ENCODE results near the gene CASS4. TPM values are rescaled to one million over a fixed set of nuclear protein-coding genes. Genes with fewer than 3 reads are reported as not detected.
"Not testable (repeated sequence)": the region's sequence is repeated elsewhere in the genome, so short reads cannot be mapped to it uniquely, and the experiment has no call there.

CASS4 gene
- total and polyA plus RNA-seq, 7 experiments from 2014 or later: 6.8 to 16.9 (median 11.5) TPM

- CTCF ChIA-PET: interaction anchor here (0.9 to 1.2 kb wide), 7 partner anchors 13 to 92 kb away, joined by 3 to 5 read pairs (median 3); partner anchors contain the start of gene FAM210B
- POLR2A ChIA-PET: interaction anchor here (1.0 to 5.5 kb wide), 11 partner anchors 12 to 73 kb away, joined by 3 to 67 read pairs (median 20); partner anchors contain the start of genes AURKA, CSTF1, FAM210B and RTF2
- Mint-ChIP-seq H3K27ac (peak overlapping the region; percentile 89 to 99 (median 97)), H3K4me3 (peak overlapping the region; percentile 88 to 97 (median 92)), H3K9me3 (peaks cover 0 to 12% (median 0%) of the 10 kb centered on the region in 11 donors), H3K36me3 (peaks cover 0 to 43% (median 12%) of the 10 kb centered on the region in 5 donors), H3K4me1 (peaks cover 28 to 59% (median 55%) of the 10 kb centered on the region in 7 donors)
- Histone ChIP-seq H3K36me3 (ENCODE audit: control insufficient read depth in 2 of 3, insufficient read depth in 3 of 3, low read length in 3 of 3) (peaks cover 5 to 16% (median 10%) of the 10 kb centered on the region in 3 experiments), H3K4me3 (ENCODE audit: low read length) (peak overlapping the region; percentile 71), H3K27ac (ENCODE audit: low read depth, low read length) (peak overlapping the region; percentile 78), H3K4me1 (ENCODE audit: control insufficient read depth in 2 of 2, insufficient read depth in 2 of 2, low read length in 2 of 2) (peaks cover 26 to 30% of the 10 kb centered on the region in 2 donors)
- H3K27me3 ChIP-seq (ENCODE audit: control insufficient read depth in 2 of 2, insufficient read depth in 2 of 2, low read length in 2 of 2); intact Hi-C loops (cut with micrococcal nuclease); ATAC-seq; H3K27me3 Mint-ChIP-seq; DNase-seq; H3K9me3 ChIP-seq (ENCODE audit: control insufficient read depth in 2 of 3, low read length in 3 of 3): not testable (repeated sequence)
These were observed 773 bp upstream of the CASS4 start for GRCh38 chr20:56411287-56411686.

GRCh38 chr20:56412473-56412790 is 372 bp downstream of the CASS4 start:
- peak overlapping the region; percentile 88 to 97 (median 92) for H3K4me3 Mint-ChIP-seq
- H3K4me1 Mint-ChIP-seq: peaks cover 35 to 70% (median 66%) of the 10 kb centered on the region in 7 donors
- DNase-seq (no peak), ATAC-seq (no peak)
- H3K27me3 Mint-ChIP-seq: no peaks in the 10 kb centered on the region
- intact Hi-C loops (cut with micrococcal nuclease): loop anchor here (1.0 to 2.0 kb wide), 6 partner anchors 10 to 56 kb away; partner anchors contain the start of genes AURKA (in 2 of the 2), CSTF1 (in 2 of the 2) and RTF2 (in 2 of the 2)
- ChIA-PET CTCF (interaction anchor here (0.9 to 2.3 kb wide), 9 partner anchors 10 to 90 kb away, joined by 3 to 11 read pairs (median 3); partner anchors contain the start of gene FAM210B), POLR2A (interaction anchor here (0.5 to 5.5 kb wide), 12 partner anchors 11 to 980 kb away, joined by 3 to 67 read pairs (median 17); partner anchors contain the start of genes AURKA, CSTF1, FAM210B and RTF2)
- Histone ChIP-seq H3K9me3 (ENCODE audit: control insufficient read depth in 2 of 3, low read length in 3 of 3) (no peaks in the 10 kb centered on the region), H3K27ac (ENCODE audit: low read depth, low read length) (peak overlapping the region; percentile 78), H3K4me1 (ENCODE audit: control insufficient read depth in 2 of 2, insufficient read depth in 2 of 2, low read length in 2 of 2) (peaks cover 26 to 38% of the 10 kb centered on the region in 2 donors), H3K4me3 (ENCODE audit: low read length) (peak overlapping the region; percentile 71), H3K36me3 (ENCODE audit: control insufficient read depth in 2 of 3, insufficient read depth in 3 of 3, low read length in 3 of 3) (peaks cover 2 to 4% (median 4%) of the 10 kb centered on the region in 3 experiments), H3K27me3 (ENCODE audit: control insufficient read depth in 2 of 2, insufficient read depth in 2 of 2, low read length in 2 of 2) (no peaks in the 10 kb centered on the region)
- peak overlapping the region; percentile 89 to 99 (median 97) for H3K27ac Mint-ChIP-seq
- peaks cover 0 to 12% (median 0%) of the 10 kb centered on the region in 11 donors for H3K9me3 Mint-ChIP-seq
- peaks cover 0 to 42% (median 6%) of the 10 kb centered on the region in 5 donors for H3K36me3 Mint-ChIP-seq

- H3K27me3 ChIP-seq (ENCODE audit: control insufficient read depth in 2 of 2, insufficient read depth in 2 of 2, low read length in 2 of 2): no peaks in the 10 kb centered on the region
- Mint-ChIP-seq H3K4me1 (peaks cover 41 to 75% (median 71%) of the 10 kb centered on the region in 7 donors), H3K36me3 (peaks cover 0 to 40% (median 4%) of the 10 kb centered on the region in 5 donors), H3K27ac (peak overlapping the region; percentile 89 to 99 (median 97)), H3K4me3 (peak overlapping the region; percentile 88 to 97 (median 92)), H3K9me3 (peaks cover 0 to 12% (median 0%) of the 10 kb centered on the region in 11 donors), H3K27me3 (no peaks in the 10 kb centered on the region)
- H3K36me3 ChIP-seq (ENCODE audit: control insufficient read depth in 2 of 3, insufficient read depth in 3 of 3, low read length in 3 of 3): no peaks in the 10 kb centered on the region
- peaks cover 26 to 43% of the 10 kb centered on the region in 2 donors for H3K4me1 ChIP-seq (ENCODE audit: control insufficient read depth in 2 of 2, insufficient read depth in 2 of 2, low read length in 2 of 2)
- intact Hi-C loops (cut with micrococcal nuclease): loop anchor here (1.0 to 2.0 kb wide), 6 partner anchors 9 to 55 kb away; partner anchors contain the start of genes AURKA (in 2 of the 2), CSTF1 (in 2 of the 2) and RTF2 (in 2 of the 2)
- CTCF ChIA-PET: interaction anchor here (0.6 to 2.3 kb wide), 5 partner anchors 10 to 90 kb away, joined by 3 to 11 read pairs (median 3); no protein-coding TSS in a partner anchor
- H3K4me3 ChIP-seq (ENCODE audit: low read length): peak overlapping the region; percentile 71
- H3K27ac ChIP-seq (ENCODE audit: low read depth, low read length): peak overlapping the region; percentile 78
- H3K9me3 ChIP-seq (ENCODE audit: control insufficient read depth in 2 of 3, low read length in 3 of 3): no peaks in the 10 kb centered on the region
- POLR2A ChIA-PET: interaction anchor here (1.0 to 5.5 kb wide), 9 partner anchors 10 to 979 kb away, joined by 4 to 67 read pairs (median 22); partner anchors contain the start of genes AURKA, CSTF1, FAM210B and RTF2
- DNase-seq: peak in 1 of 9 donors; percentile 24
- no peak for ATAC-seq
These were observed 889 bp downstream of the CASS4 start for GRCh38 chr20:56412949-56413348.

- POLR2A ChIA-PET: interaction anchor here (0.8 to 5.5 kb wide), 9 partner anchors 8 to 983 kb away, joined by 3 to 67 read pairs (median 9); partner anchors contain the start of genes AURKA, CSTF1 and RTF2
These were observed 3.0 kb downstream of the CASS4 start for GRCh38 chr20:56414842-56415765.

GRCh38 chr20:56417402-56417801 is 5.3 kb downstream of the CASS4 start:
- ATAC-seq: no peak

More at GRCh38 chr20:56414842-56415765, 3.0 kb downstream of the CASS4 start:
- peaks cover 33 to 63% of the 10 kb centered on the region in 2 donors for H3K4me1 ChIP-seq (ENCODE audit: control insufficient read depth in 2 of 2, insufficient read depth in 2 of 2, low read length in 2 of 2)
- CTCF ChIA-PET: interaction anchor here (1.0 to 1.3 kb wide), 2 partner anchors 13 to 16 kb away, joined by 3 to 4 read pairs; no protein-coding TSS in a partner anchor
- Mint-ChIP-seq H3K36me3 (peaks cover 0 to 41% (median 8%) of the 10 kb centered on the region in 5 donors), H3K9me3 (peaks cover 0 to 12% (median 0%) of the 10 kb centered on the region in 11 donors), H3K4me1 (peaks cover 50 to 92% (median 81%) of the 10 kb centered on the region in 7 donors), H3K4me3 (peak overlapping the region; percentile 75 to 97 (median 86)), H3K27ac (peak overlapping the region; percentile 86 to 98 (median 97)), H3K27me3 (no peaks in the 10 kb centered on the region)
- H3K27ac ChIP-seq (ENCODE audit: low read depth, low read length): peak overlapping the region; percentile 78
- intact Hi-C loops (cut with micrococcal nuclease): loop anchor here in 1 of 2 donors (1.0 to 5.0 kb wide), 2 partner anchors 48 to 982 kb away; no protein-coding TSS in a partner anchor
- H3K4me3 ChIP-seq (ENCODE audit: low read length): peak overlapping the region; percentile 33
- DNase-seq (peak in 7 of 9 donors; percentile 42 to 69 (median 53)), ATAC-seq (peak; percentile 55)
- no peaks in the 10 kb centered on the region for H3K36me3 ChIP-seq (ENCODE audit: control insufficient read depth in 2 of 3, insufficient read depth in 3 of 3, low read length in 3 of 3)
- no peaks in the 10 kb centered on the region for H3K9me3 ChIP-seq (ENCODE audit: control insufficient read depth in 2 of 3, low read length in 3 of 3)
- no peaks in the 10 kb centered on the region for H3K27me3 ChIP-seq (ENCODE audit: control insufficient read depth in 2 of 2, insufficient read depth in 2 of 2, low read length in 2 of 2)

More at GRCh38 chr20:56417402-56417801, 5.3 kb downstream of the CASS4 start:
- peaks cover 49 to 86% of the 10 kb centered on the region in 2 donors for H3K4me1 ChIP-seq (ENCODE audit: control insufficient read depth in 2 of 2, insufficient read depth in 2 of 2, low read length in 2 of 2)
- H3K27me3 ChIP-seq (ENCODE audit: control insufficient read depth in 2 of 2, insufficient read depth in 2 of 2, low read length in 2 of 2): no peaks in the 10 kb centered on the region
- peaks cover 0 to 8% (median 0%) of the 10 kb centered on the region in 11 donors for H3K9me3 Mint-ChIP-seq
- peak overlapping the region; percentile 85 to 98 (median 97) for H3K27ac Mint-ChIP-seq
- intact Hi-C loops (cut with micrococcal nuclease): loop anchor here in 1 of 2 donors (5.0 kb wide), 1 partner anchor 980 kb away; no protein-coding TSS in a partner anchor
- no peak for DNase-seq
- peak overlapping the region; percentile 78 for H3K27ac ChIP-seq (ENCODE audit: low read depth, low read length)
- H3K4me1 Mint-ChIP-seq: peaks cover 55 to 96% (median 87%) of the 10 kb centered on the region in 7 donors
- H3K27me3 Mint-ChIP-seq: no peaks in the 10 kb centered on the region
- POLR2A ChIA-PET: interaction anchor here (0.9 to 3.2 kb wide), 7 partner anchors 10 to 58 kb away, joined by 3 to 22 read pairs (median 6); partner anchors contain the start of genes AURKA, CSTF1 and RTF2
- peak overlapping the region in 9 of 10 donors; percentile 39 to 86 (median 80) for H3K4me3 Mint-ChIP-seq
- no peaks in the 10 kb centered on the region for H3K9me3 ChIP-seq (ENCODE audit: control insufficient read depth in 2 of 3, low read length in 3 of 3)
- CTCF ChIA-PET: interaction anchor here (1.4 to 3.2 kb wide), 2 partner anchors 8 to 11 kb away, joined by 4 to 10 read pairs; no protein-coding TSS in a partner anchor
- no peak overlapping the region for H3K4me3 ChIP-seq (ENCODE audit: low read length)
- H3K36me3 ChIP-seq (ENCODE audit: control insufficient read depth in 2 of 3, insufficient read depth in 3 of 3, low read length in 3 of 3): no peaks in the 10 kb centered on the region
- H3K36me3 Mint-ChIP-seq: peaks cover 0 to 38% (median 8%) of the 10 kb centered on the region in 5 donors
